ENCODE measurements around the gene ETV7.
"Not testable (repeated sequence)": the region's sequence is repeated elsewhere in the genome, so short reads cannot be mapped to it uniquely, and the experiment has no call there.

Gene ETV7

GRCh38 chr6:36387440-36388303, at the start of gene ETV7:
Gene ETV7, minus strand, starts transcription at chr6:36387669. Its CDS starts 128 bp downstream, at chr6:36387541.
- DNase-seq = no peak

- no peak for DNase-seq
Observed at GRCh38 chr6:36436466-36436865, 49.0 kb upstream of the ETV7 start.

- no peak for DNase-seq
Observed at GRCh38 chr6:36432151-36432671, 44.7 kb upstream of the ETV7 start.

GRCh38 chr6:36431197-36431596, 43.7 kb upstream of the ETV7 start:
- no peak for DNase-seq

GRCh38 chr6:36430351-36430750, 42.9 kb upstream of the ETV7 start:
- DNase-seq = no peak

GRCh38 chr6:36428911-36429310, 41.4 kb upstream of the ETV7 start:
- DNase-seq = no peak

GRCh38 chr6:36426622-36427021, 39.2 kb upstream of the ETV7 start:
- DNase-seq = no peak

GRCh38 chr6:36423101-36423824, 35.8 kb upstream of the ETV7 start:
- DNase-seq = peak; percentile 96

- DNase-seq = no peak
Observed at GRCh38 chr6:36422714-36423100, 35.2 kb upstream of the ETV7 start.

GRCh38 chr6:36419310-36419709, 31.8 kb upstream of the ETV7 start:
- DNase-seq = no peak

GRCh38 chr6:36418558-36418957, 31.1 kb upstream of the ETV7 start:
- DNase-seq = no peak

GRCh38 chr6:36414481-36414880, 27.0 kb upstream of the ETV7 start:
- no peak for DNase-seq

- no peak for DNase-seq
Observed at GRCh38 chr6:36413489-36414480, 26.3 kb upstream of the ETV7 start.

- not testable (repeated sequence) for DNase-seq
Observed at GRCh38 chr6:36409718-36410117, 22.2 kb upstream of the ETV7 start.

- no peak for DNase-seq
Observed at GRCh38 chr6:36404164-36404563, 16.7 kb upstream of the ETV7 start.

GRCh38 chr6:36402481-36402880, 15.0 kb upstream of the ETV7 start:
- no peak for DNase-seq

GRCh38 chr6:36399970-36400369, 12.5 kb upstream of the ETV7 start:
- no peak for DNase-seq

- DNase-seq = no peak
Observed at GRCh38 chr6:36392621-36393020, 5.2 kb upstream of the ETV7 start.

GRCh38 chr6:36389353-36389752, 1.9 kb upstream of the ETV7 start:
- DNase-seq = no peak

GRCh38 chr6:36386495-36387439, 702 bp downstream of the ETV7 start:
- no peak for DNase-seq

- no peak for DNase-seq
Observed at GRCh38 chr6:36384095-36384494, 3.4 kb downstream of the ETV7 start.

- DNase-seq = no peak
Observed at GRCh38 chr6:36383606-36384005, 3.9 kb downstream of the ETV7 start.

All from NCI-H1092 (cell line).